Stimulated activated naive CD8-positive, alpha-beta T cell treated with anti-CD3 and anti-CD28 coated beads, Interleukin-15, Interleukin-2, amounts not matched to agents 100 ng/mL and 50 ng/mL, for 24 hours (primary cell): ENCODE results near the gene GTPBP1.

Experiments
- H3K27ac Mint-ChIP-seq: one replicate; pipeline ENCODE4 v1.8.0; 2021; ENCODE audit warnings: mild to moderate bottlenecking, mixed read lengths
- H3K27me3 Mint-ChIP-seq: one replicate; pipeline ENCODE4 v1.8.0; 2021; ENCODE audit warnings: mixed read lengths
- H3K36me3 Mint-ChIP-seq: one replicate; pipeline ENCODE4 v1.8.0; 2021; ENCODE audit warnings: low read depth, mixed read lengths
- H3K4me1 Mint-ChIP-seq: one replicate; pipeline ENCODE4 v1.8.0; 2021; ENCODE audit warnings: low read depth, mixed read lengths
- H3K4me3 Mint-ChIP-seq: one replicate; pipeline ENCODE4 v1.8.0; 2021; ENCODE audit warnings: mild to moderate bottlenecking, mixed read lengths
- H3K9me3 Mint-ChIP-seq: one replicate; pipeline ENCODE4 v1.8.0; 2021; ENCODE audit warnings: mixed read lengths

GTPBP1 gene

GRCh38 chr22:38751422-38752346 is 45.9 kb downstream of the GTPBP1 start:
- peak overlapping the region; percentile 93 for H3K4me3 Mint-ChIP-seq
- no peaks in the 10 kb centered on the region for H3K9me3 Mint-ChIP-seq
- H3K4me1 Mint-ChIP-seq: peaks cover 65% of the 10 kb centered on the region
- peaks cover 54% of the 10 kb centered on the region for H3K36me3 Mint-ChIP-seq
- H3K27me3 Mint-ChIP-seq: no peaks in the 10 kb centered on the region
- H3K27ac Mint-ChIP-seq: peak overlapping the region; percentile 99

GRCh38 chr22:38753948-38754750 is 48.4 kb downstream of the GTPBP1 start:
- Mint-ChIP-seq H3K4me3 (peak overlapping the region; percentile 93), H3K9me3 (no peaks in the 10 kb centered on the region), H3K36me3 (peaks cover 43% of the 10 kb centered on the region), H3K4me1 (peaks cover 82% of the 10 kb centered on the region), H3K27me3 (no peaks in the 10 kb centered on the region), H3K27ac (peak overlapping the region; percentile 99)

- peaks cover 79% of the 10 kb centered on the region for H3K4me1 Mint-ChIP-seq
- peak overlapping the region; percentile 93 for H3K4me3 Mint-ChIP-seq
- H3K36me3 Mint-ChIP-seq: peaks cover 37% of the 10 kb centered on the region
- no peaks in the 10 kb centered on the region for H3K9me3 Mint-ChIP-seq
- peak overlapping the region; percentile 90 for H3K27ac Mint-ChIP-seq
- no peaks in the 10 kb centered on the region for H3K27me3 Mint-ChIP-seq
Measured at GRCh38 chr22:38754751-38755154, 49.0 kb downstream of the GTPBP1 start.

- no peaks in the 10 kb centered on the region for H3K9me3 Mint-ChIP-seq
- peaks cover 76% of the 10 kb centered on the region for H3K4me1 Mint-ChIP-seq
- peak overlapping the region; percentile 93 for H3K4me3 Mint-ChIP-seq
- no peaks in the 10 kb centered on the region for H3K27me3 Mint-ChIP-seq
- peak overlapping the region; percentile 90 for H3K27ac Mint-ChIP-seq
- H3K36me3 Mint-ChIP-seq: peaks cover 31% of the 10 kb centered on the region
Measured at GRCh38 chr22:38755155-38755910, 49.6 kb downstream of the GTPBP1 start.

- Mint-ChIP-seq H3K4me1 (peaks cover 72% of the 10 kb centered on the region), H3K36me3 (peaks cover 28% of the 10 kb centered on the region), H3K27me3 (no peaks in the 10 kb centered on the region), H3K27ac (peak within 1 kb of the TSS; percentile 90), H3K9me3 (no peaks in the 10 kb centered on the region), H3K4me3 (peak within 1 kb of the TSS; percentile 93)
Measured at GRCh38 chr22:38755911-38756532, 50.3 kb downstream of the GTPBP1 start, which contains the start of gene SUN2. Gene SUN2 (minus strand): TSS chr22:38755998. CDS start chr22:38752628, 3,370 bp downstream.

- Mint-ChIP-seq H3K36me3 (peaks cover 21% of the 10 kb centered on the region), H3K4me3 (peak overlapping the region; percentile 87), H3K27ac (peak overlapping the region; percentile 83), H3K4me1 (peaks cover 63% of the 10 kb centered on the region), H3K27me3 (no peaks in the 10 kb centered on the region), H3K9me3 (no peaks in the 10 kb centered on the region)
Measured at GRCh38 chr22:38756711-38757463, 51.1 kb downstream of the GTPBP1 start.

- H3K9me3 Mint-ChIP-seq: no peaks in the 10 kb centered on the region
- H3K4me1 Mint-ChIP-seq: peaks cover 58% of the 10 kb centered on the region
- peaks cover 16% of the 10 kb centered on the region for H3K36me3 Mint-ChIP-seq
- H3K27ac Mint-ChIP-seq: no peak overlapping the region
- H3K4me3 Mint-ChIP-seq: peak overlapping the region; percentile 87
- H3K27me3 Mint-ChIP-seq: no peaks in the 10 kb centered on the region
Measured at GRCh38 chr22:38757464-38757757, 51.7 kb downstream of the GTPBP1 start.

- Mint-ChIP-seq H3K27me3 (no peaks in the 10 kb centered on the region), H3K4me1 (peaks cover 48% of the 10 kb centered on the region), H3K36me3 (peaks cover 8% of the 10 kb centered on the region), H3K9me3 (no peaks in the 10 kb centered on the region), H3K4me3 (peak overlapping the region; percentile 47), H3K27ac (no peak overlapping the region)
Measured at GRCh38 chr22:38758276-38758945, 52.7 kb downstream of the GTPBP1 start.

GRCh38 chr22:38759005-38759404 is 53.3 kb downstream of the GTPBP1 start:
- Mint-ChIP-seq H3K4me3 (no peak overlapping the region), H3K4me1 (peaks cover 42% of the 10 kb centered on the region), H3K27me3 (no peaks in the 10 kb centered on the region), H3K36me3 (peaks cover 2% of the 10 kb centered on the region), H3K27ac (no peak overlapping the region), H3K9me3 (no peaks in the 10 kb centered on the region)

- no peaks in the 10 kb centered on the region for H3K36me3 Mint-ChIP-seq
- H3K9me3 Mint-ChIP-seq: no peaks in the 10 kb centered on the region
- H3K4me1 Mint-ChIP-seq: peaks cover 35% of the 10 kb centered on the region
- no peak overlapping the region for H3K27ac Mint-ChIP-seq
- no peaks in the 10 kb centered on the region for H3K27me3 Mint-ChIP-seq
- H3K4me3 Mint-ChIP-seq: no peak overlapping the region
Measured at GRCh38 chr22:38760477-38761201, 54.9 kb downstream of the GTPBP1 start.

GRCh38 chr22:38761202-38762162 is 55.7 kb downstream of the GTPBP1 start:
- peaks cover 34% of the 10 kb centered on the region for H3K4me1 Mint-ChIP-seq
- no peaks in the 10 kb centered on the region for H3K9me3 Mint-ChIP-seq
- H3K27ac Mint-ChIP-seq: no peak overlapping the region
- no peak overlapping the region for H3K4me3 Mint-ChIP-seq
- no peaks in the 10 kb centered on the region for H3K36me3 Mint-ChIP-seq
- H3K27me3 Mint-ChIP-seq: no peaks in the 10 kb centered on the region

- H3K9me3 Mint-ChIP-seq: no peaks in the 10 kb centered on the region
- H3K27ac Mint-ChIP-seq: no peak overlapping the region
- no peak overlapping the region for H3K4me3 Mint-ChIP-seq
- H3K27me3 Mint-ChIP-seq: no peaks in the 10 kb centered on the region
- H3K36me3 Mint-ChIP-seq: no peaks in the 10 kb centered on the region
- H3K4me1 Mint-ChIP-seq: peaks cover 23% of the 10 kb centered on the region
Measured at GRCh38 chr22:38762551-38762983, 56.8 kb downstream of the GTPBP1 start.
